ENCODE data around the gene ADGRV1. TPM values are rescaled to one million over a fixed set of nuclear protein-coding genes. Genes with fewer than 3 reads are reported as not detected.

Gene ADGRV1
- total RNA-seq, 1 experiment from 2014 or later = 64.8 TPM

- Histone ChIP-seq H3K79me2 (ENCODE audit: insufficient read depth, low read length) (no peaks in the 10 kb centered on the region), H3K56ac (ENCODE audit: insufficient read length, low read depth, low read length) (no peak overlapping the region), H2AK5ac (ENCODE audit: insufficient read length, low read length) (no peak overlapping the region), H2BK15ac (ENCODE audit: low read depth, low read length) (no peak overlapping the region), H2BK120ac (ENCODE audit: low read depth, low read length, poor library complexity, severe bottlenecking) (no peak overlapping the region), H4K5ac (ENCODE audit: insufficient read length, low read depth, low read length) (no peak overlapping the region), H3K4ac (ENCODE audit: low read depth, low read length) (no peak overlapping the region), H2BK5ac (ENCODE audit: insufficient read length, low read length) (no peak overlapping the region), H3K23ac (ENCODE audit: insufficient read length, low read depth, low read length) (no peak overlapping the region), H3K79me1 (ENCODE audit: insufficient read depth, low read depth, low read length, poor library complexity, severe bottlenecking) (no peaks in the 10 kb centered on the region), H3T11ph (ENCODE audit: low read length) (no peak overlapping the region), H3K9me3 (ENCODE audit: control insufficient read depth, low read depth, low read length) (no peaks in the 10 kb centered on the region), H2BK12ac (ENCODE audit: insufficient read length, low read depth, low read length) (no peak overlapping the region), H3K18ac (ENCODE audit: insufficient read length, low read depth, low read length) (no peak overlapping the region), H4K91ac (ENCODE audit: insufficient read length, low read depth, low read length) (no peak overlapping the region), H3K4me2 (ENCODE audit: insufficient read depth, insufficient read length, low read length) (no peak overlapping the region), H3K27me3 (ENCODE audit: insufficient read depth, low read length) (no peaks in the 10 kb centered on the region), H3K14ac (ENCODE audit: insufficient read depth, low read length) (no peak overlapping the region), H2BK20ac (ENCODE audit: low read depth, low read length, poor library complexity, severe bottlenecking) (no peak overlapping the region), H3K9ac (ENCODE audit: extremely low read depth, insufficient read length, low read length) (no peak overlapping the region), H2AFZ (ENCODE audit: low read length) (no peak overlapping the region), H3K27ac (ENCODE audit: insufficient read length, low read depth, low read length) (no peak overlapping the region), H4K20me1 (ENCODE audit: control insufficient read depth, insufficient read depth, insufficient read length) (no peaks in the 10 kb centered on the region), H3K4me1 (ENCODE audit: insufficient read depth, low read length) (no peaks in the 10 kb centered on the region), H3K23me2 (ENCODE audit: insufficient read length, low read depth, low read length, poor library complexity, severe bottlenecking) (no peaks in the 10 kb centered on the region), H4K8ac (replicated peaks; ENCODE audit: insufficient read length, low read depth, low read length) (no peak overlapping the region)
- no peaks in the 10 kb centered on the region; a peak in 1 of 7 replicates for H3K36me3 Mint-ChIP-seq (ENCODE audit: insufficient read depth in 1 of 3, low read depth in 3 of 3)
- no peak overlapping the region for H3K27ac Mint-ChIP-seq
- H3K4me3 Mint-ChIP-seq = no peak overlapping the region
- H3K9me3 Mint-ChIP-seq = peaks cover 0 to 2% of the 10 kb centered on the region in 2 experiments; a peak in 2 of 5 replicates
- no peak for TF ChIP-seq CTCF (conservative IDR thresholded peaks at IDR 0.05)
- no CpG with 5 or more reads among the region's 3 CpGs for WGBS (ENCODE audit: extremely low coverage, insufficient read length, low lambda C conversion rate)
- H3K4me1 Mint-ChIP-seq = no peaks in the 10 kb centered on the region
- no peak for DNase-seq
- H3K27me3 Mint-ChIP-seq (ENCODE audit: low read depth) = no peaks in the 10 kb centered on the region
Observed at GRCh38 chr5:91207248-91207647, 648.7 kb downstream of the ADGRV1 start.

Measured in H9 (cell line).